ENCODE data around the gene CERKL. TPM values are rescaled to one million over a fixed set of nuclear protein-coding genes. Genes with fewer than 3 reads are reported as not detected.

The CERKL gene
- total RNA-seq, 1 experiment from 2014 or later: 24.4 TPM

DNA sequence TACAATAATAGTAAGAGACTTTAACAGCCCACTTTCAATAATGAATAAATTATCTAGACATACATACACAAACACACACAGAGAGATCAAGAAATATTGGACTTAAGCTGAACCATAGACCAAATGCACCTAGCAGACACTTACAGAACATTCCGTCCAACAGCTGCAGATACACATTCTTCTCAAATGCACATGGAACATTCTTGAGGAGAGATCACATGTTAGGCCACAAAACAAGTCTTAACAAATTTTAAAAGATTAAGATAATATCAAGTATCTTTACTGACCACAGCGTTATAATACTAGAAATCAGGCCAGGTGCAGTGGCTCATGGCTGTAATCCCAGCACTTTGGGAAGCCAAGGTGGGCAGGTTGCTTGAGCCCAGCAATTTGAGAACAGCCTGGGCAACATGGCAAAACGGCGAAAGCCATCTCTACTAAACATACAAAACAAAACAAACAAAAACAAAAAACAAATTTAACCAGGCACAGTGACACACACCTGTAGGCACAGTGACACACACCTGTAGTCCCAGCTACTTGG, 7.4 kb downstream of the CERKL start:
- peaks cover 16% of the 10 kb centered on the region for H3K79me2 ChIP-seq (ENCODE audit: low read length)
- DNase-seq: no peak

DNA sequence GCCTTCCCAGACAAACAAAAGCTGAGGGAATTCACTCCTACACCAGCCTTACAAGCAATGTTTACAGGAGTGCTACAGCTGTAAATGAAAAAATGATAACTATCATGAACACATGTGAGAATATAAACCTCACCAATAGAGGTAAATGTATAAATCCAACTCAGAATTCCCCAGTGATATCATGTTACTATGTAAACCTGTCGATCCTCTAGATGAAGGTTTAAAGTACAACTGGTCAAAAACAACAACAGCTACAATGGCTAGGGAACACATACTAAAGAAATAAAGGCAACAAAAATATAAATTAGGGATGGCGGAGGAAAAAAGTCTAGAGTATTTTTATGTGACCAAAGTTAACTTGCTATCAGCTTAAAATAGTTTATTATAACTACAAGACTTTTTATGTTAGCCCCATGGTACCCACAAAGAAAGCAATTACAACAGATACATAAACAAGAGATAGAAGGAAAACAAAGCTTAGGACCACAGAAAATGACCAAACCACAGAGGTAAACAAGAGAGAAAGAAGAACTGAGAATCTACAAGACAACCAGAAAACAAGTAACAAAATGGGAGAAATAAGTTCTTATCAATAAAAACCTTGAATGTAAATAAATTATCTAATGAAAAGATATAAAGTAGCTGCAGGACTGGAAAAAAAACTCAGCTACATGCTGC, 8.3 kb downstream of the CERKL start:
- Histone ChIP-seq H3K4me2 (ENCODE audit: low read depth, low read length, poor library complexity, severe bottlenecking) (peak overlapping the region; percentile 55), H4K20me1 (ENCODE audit: insufficient read depth, low read depth, low read length) (no peaks in the 10 kb centered on the region), H3K79me2 (ENCODE audit: low read length) (peaks cover 16% of the 10 kb centered on the region), H3K27ac (ENCODE audit: low read length) (peak overlapping the region; percentile 89), H3K36me3 (ENCODE audit: insufficient read depth, low read length) (no peaks in the 10 kb centered on the region), H3K9ac (ENCODE audit: low read length) (peak overlapping the region; percentile 44; the same call in 1 of the 2 replicates), H3K4me1 (ENCODE audit: low read length) (peaks cover 89% of the 10 kb centered on the region), H2AFZ (ENCODE audit: low read length) (no peak overlapping the region), H3K9me3 (ENCODE audit: low read length) (no peaks in the 10 kb centered on the region), H3K4me3 (ENCODE audit: low read length) (no peak overlapping the region), H3K27me3 (ENCODE audit: low read length) (no peaks in the 10 kb centered on the region), H3K9me2 (replicated peaks; ENCODE audit: insufficient read depth, low read length) (no peaks in the 10 kb centered on the region)
- DNase-seq: no peak

More for the DNA sequence above, 7.4 kb downstream of the CERKL start:
- no peaks in the 10 kb centered on the region for H3K9me3 ChIP-seq (ENCODE audit: low read length)
- H2AFZ ChIP-seq (ENCODE audit: low read length): no peak overlapping the region
- no peaks in the 10 kb centered on the region for H3K27me3 ChIP-seq (ENCODE audit: low read length)
- H3K4me3 ChIP-seq (ENCODE audit: low read length): no peak overlapping the region
- peak overlapping the region; percentile 89; the same call in 1 of the 2 replicates for H3K27ac ChIP-seq (ENCODE audit: low read length)
- H3K4me1 ChIP-seq (ENCODE audit: low read length): peaks cover 87% of the 10 kb centered on the region
- no peaks in the 10 kb centered on the region for H3K36me3 ChIP-seq (ENCODE audit: insufficient read depth, low read length)
- H4K20me1 ChIP-seq (ENCODE audit: insufficient read depth, low read depth, low read length): no peaks in the 10 kb centered on the region
- H3K4me2 ChIP-seq (ENCODE audit: low read depth, low read length, poor library complexity, severe bottlenecking): no peak overlapping the region
- no peaks in the 10 kb centered on the region for H3K9me2 ChIP-seq (replicated peaks; ENCODE audit: insufficient read depth, low read length)
- no peak overlapping the region for H3K9ac ChIP-seq (ENCODE audit: low read length)

- Histone ChIP-seq H3K27ac (ENCODE audit: low read length) (peak overlapping the region; percentile 89), H3K79me2 (ENCODE audit: low read length) (peaks cover 11% of the 10 kb centered on the region), H4K20me1 (ENCODE audit: insufficient read depth, low read depth, low read length) (no peaks in the 10 kb centered on the region), H3K4me1 (ENCODE audit: low read length) (peaks cover 88% of the 10 kb centered on the region), H3K27me3 (ENCODE audit: low read length) (no peaks in the 10 kb centered on the region), H3K9me3 (ENCODE audit: low read length) (no peaks in the 10 kb centered on the region), H3K4me3 (ENCODE audit: low read length) (peak overlapping the region; percentile 16), H3K36me3 (ENCODE audit: insufficient read depth, low read length) (no peaks in the 10 kb centered on the region), H2AFZ (ENCODE audit: low read length) (no peak overlapping the region), H3K9ac (ENCODE audit: low read length) (peak overlapping the region; percentile 44), H3K9me2 (replicated peaks; ENCODE audit: insufficient read depth, low read length) (no peaks in the 10 kb centered on the region), H3K4me2 (ENCODE audit: low read depth, low read length, poor library complexity, severe bottlenecking) (peak overlapping the region; percentile 55)
- peak; percentile 79 for DNase-seq
Observed at GRCh38 chr2:181646415-181646987, 10.4 kb downstream of the CERKL start.

DNA sequence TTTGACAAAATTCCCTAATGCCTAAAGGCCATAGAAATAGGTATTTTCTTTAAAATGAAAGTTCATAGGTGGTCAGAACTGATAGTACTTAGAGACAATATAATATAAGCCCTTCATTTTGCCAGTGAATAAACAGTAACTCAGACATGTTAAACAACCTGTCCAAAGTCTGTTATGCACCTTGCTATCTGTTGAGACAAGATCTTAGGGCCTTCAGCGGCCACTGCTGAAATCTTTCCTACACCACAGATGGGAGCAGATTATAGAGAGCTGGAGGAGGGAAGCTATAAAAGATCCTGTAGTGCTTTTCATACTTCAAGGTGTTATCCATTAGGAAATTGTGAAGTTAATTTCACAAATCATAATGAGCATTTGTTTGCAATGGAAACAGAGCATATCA, 13.8 kb downstream of the CERKL start:
- Histone ChIP-seq H3K4me2 (ENCODE audit: low read depth, low read length, poor library complexity, severe bottlenecking) (peak overlapping the region; percentile 55), H3K27ac (ENCODE audit: low read length) (peak overlapping the region; percentile 89), H3K4me3 (ENCODE audit: low read length) (no peak overlapping the region), H2AFZ (ENCODE audit: low read length) (no peak overlapping the region), H3K9me2 (replicated peaks; ENCODE audit: insufficient read depth, low read length) (no peaks in the 10 kb centered on the region), H3K9ac (ENCODE audit: low read length) (peak overlapping the region; percentile 13; the same call in 1 of the 2 replicates), H3K9me3 (ENCODE audit: low read length) (no peaks in the 10 kb centered on the region), H3K36me3 (ENCODE audit: insufficient read depth, low read length) (no peaks in the 10 kb centered on the region), H3K4me1 (ENCODE audit: low read length) (peaks cover 88% of the 10 kb centered on the region), H3K79me2 (ENCODE audit: low read length) (peaks cover 5% of the 10 kb centered on the region), H4K20me1 (ENCODE audit: insufficient read depth, low read depth, low read length) (no peaks in the 10 kb centered on the region), H3K27me3 (ENCODE audit: low read length) (no peaks in the 10 kb centered on the region)
- DNase-seq: no peak

DNA sequence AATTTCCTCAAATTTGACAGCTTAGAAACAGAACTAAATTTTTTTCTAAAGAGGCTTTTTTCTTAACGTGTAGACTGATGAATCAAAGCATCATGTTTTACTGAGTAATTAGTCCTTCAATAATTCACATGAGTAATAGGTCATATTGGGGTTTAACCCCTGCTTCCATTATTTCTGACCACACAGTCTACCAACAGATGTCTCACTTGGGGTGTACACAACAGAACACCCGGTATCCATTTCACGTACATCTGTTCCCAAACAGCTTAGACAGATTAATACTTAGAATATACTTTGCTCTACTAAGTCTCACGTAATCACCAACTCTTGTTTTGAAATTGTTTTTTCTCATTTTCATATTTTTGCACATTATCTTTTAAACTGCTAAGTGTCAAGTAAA, 14.8 kb downstream of the CERKL start:
- no peak overlapping the region for H3K4me3 ChIP-seq (ENCODE audit: low read length)
- no peaks in the 10 kb centered on the region for H4K20me1 ChIP-seq (ENCODE audit: insufficient read depth, low read depth, low read length)
- peak overlapping the region; percentile 89 for H3K27ac ChIP-seq (ENCODE audit: low read length)
- H3K36me3 ChIP-seq (ENCODE audit: insufficient read depth, low read length): no peaks in the 10 kb centered on the region
- H2AFZ ChIP-seq (ENCODE audit: low read length): no peak overlapping the region
- no peak overlapping the region for H3K9ac ChIP-seq (ENCODE audit: low read length)
- H3K79me2 ChIP-seq (ENCODE audit: low read length): no peaks in the 10 kb centered on the region
- H3K4me1 ChIP-seq (ENCODE audit: low read length): peaks cover 81% of the 10 kb centered on the region
- H3K9me2 ChIP-seq (replicated peaks; ENCODE audit: insufficient read depth, low read length): no peaks in the 10 kb centered on the region
- H3K27me3 ChIP-seq (ENCODE audit: low read length): no peaks in the 10 kb centered on the region
- H3K4me2 ChIP-seq (ENCODE audit: low read depth, low read length, poor library complexity, severe bottlenecking): peak overlapping the region; percentile 55
- peak; percentile 63 for DNase-seq
- no peaks in the 10 kb centered on the region for H3K9me3 ChIP-seq (ENCODE audit: low read length)

- Histone ChIP-seq H3K4me3 (ENCODE audit: low read length) (no peak overlapping the region), H3K27me3 (ENCODE audit: low read length) (no peaks in the 10 kb centered on the region), H3K9me2 (replicated peaks; ENCODE audit: insufficient read depth, low read length) (no peaks in the 10 kb centered on the region), H3K36me3 (ENCODE audit: insufficient read depth, low read length) (no peaks in the 10 kb centered on the region), H3K9me3 (ENCODE audit: low read length) (no peaks in the 10 kb centered on the region), H4K20me1 (ENCODE audit: insufficient read depth, low read depth, low read length) (no peaks in the 10 kb centered on the region), H3K4me1 (ENCODE audit: low read length) (peaks cover 75% of the 10 kb centered on the region), H2AFZ (ENCODE audit: low read length) (no peak overlapping the region), H3K9ac (ENCODE audit: low read length) (no peak overlapping the region), H3K27ac (ENCODE audit: low read length) (peak overlapping the region; percentile 21; the same call in 1 of the 2 replicates), H3K79me2 (ENCODE audit: low read length) (no peaks in the 10 kb centered on the region), H3K4me2 (ENCODE audit: low read depth, low read length, poor library complexity, severe bottlenecking) (peak overlapping the region; percentile 16)
- no peak for DNase-seq
Observed at GRCh38 chr2:181639686-181640085, 17.2 kb downstream of the CERKL start.

DNA sequence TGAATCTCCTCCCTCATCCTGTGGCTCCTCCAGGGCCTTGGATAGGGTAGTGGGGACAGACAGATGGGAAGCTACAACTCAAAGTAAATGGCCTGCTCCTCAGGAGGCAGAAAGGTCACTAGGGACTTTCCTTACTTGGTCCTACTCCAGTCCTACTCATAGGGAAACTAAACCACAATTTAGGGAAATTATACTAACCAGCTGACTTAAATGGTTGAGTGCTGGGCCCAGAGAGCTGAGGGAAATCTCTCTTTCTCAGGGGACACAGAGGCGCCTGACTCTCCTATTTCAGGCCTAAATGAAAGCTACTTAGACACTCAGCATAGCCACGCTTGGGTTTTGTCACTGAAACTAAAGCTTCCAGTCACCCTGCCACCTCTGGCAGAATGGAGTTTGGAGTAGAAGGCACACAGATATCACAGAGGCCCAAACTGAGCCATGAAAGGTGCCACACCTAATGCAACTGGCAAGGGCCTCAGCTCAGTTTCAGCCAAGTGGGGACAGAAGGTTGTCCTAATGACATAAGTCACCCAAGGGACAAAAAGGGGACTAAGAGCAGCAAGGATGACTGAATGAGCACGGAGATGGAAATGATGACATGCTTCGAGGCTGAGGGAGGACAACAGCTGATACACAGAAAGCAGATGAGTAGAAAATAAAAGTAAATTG, 24.0 kb downstream of the CERKL start:
- peak; percentile 85 for DNase-seq
- Histone ChIP-seq H3K9me3 (ENCODE audit: low read length) (no peaks in the 10 kb centered on the region), H3K9ac (ENCODE audit: low read length) (peak overlapping the region; percentile 69), H3K27ac (ENCODE audit: low read length) (peak overlapping the region; percentile 89), H3K9me2 (replicated peaks; ENCODE audit: insufficient read depth, low read length) (no peaks in the 10 kb centered on the region), H2AFZ (ENCODE audit: low read length) (peak overlapping the region; percentile 27; the same call in 1 of the 2 replicates), H3K27me3 (ENCODE audit: low read length) (no peaks in the 10 kb centered on the region), H3K4me1 (ENCODE audit: low read length) (peaks cover 86% of the 10 kb centered on the region), H3K4me3 (ENCODE audit: low read length) (peak overlapping the region; percentile 41), H4K20me1 (ENCODE audit: insufficient read depth, low read depth, low read length) (no peaks in the 10 kb centered on the region), H3K79me2 (ENCODE audit: low read length) (no peaks in the 10 kb centered on the region; the same call in 1 of the 2 replicates), H3K4me2 (ENCODE audit: low read depth, low read length, poor library complexity, severe bottlenecking) (peak overlapping the region; percentile 78), H3K36me3 (ENCODE audit: insufficient read depth, low read length) (no peaks in the 10 kb centered on the region)
